ENCODE results near the gene KLK8. TPM values are rescaled to one million over a fixed set of nuclear protein-coding genes. Genes with fewer than 3 reads are reported as not detected.

The KLK8 gene
- total RNA-seq, 1 donor from 2014 or later, result 7.6 TPM

DNA sequence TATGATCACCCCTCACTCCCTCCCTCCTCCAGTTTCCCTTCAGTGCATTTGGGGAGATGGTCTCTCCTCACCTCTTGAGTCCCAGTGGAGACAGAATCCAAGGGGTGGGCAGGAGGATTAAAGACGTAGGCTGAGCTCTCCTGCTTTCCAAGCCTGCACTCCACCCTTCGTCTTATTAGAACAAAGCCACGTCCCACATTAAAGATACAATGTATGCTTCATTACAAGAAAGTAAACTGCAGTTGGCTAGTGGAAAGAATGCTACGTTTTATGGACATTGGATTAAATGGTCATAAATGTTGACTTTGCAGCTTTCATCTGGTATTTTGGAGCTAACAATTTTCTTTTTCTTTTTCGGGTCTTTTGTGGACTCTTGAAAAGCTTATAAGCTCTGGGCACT lies 26.5 kb upstream of the KLK8 start:
- Histone ChIP-seq H3K4me3 (ENCODE audit: low read depth, low read length) (no peak overlapping the region), H3K36me3 (ENCODE audit: control insufficient read depth, insufficient read depth, low read length) (no peaks in the 10 kb centered on the region), H3K27me3 (ENCODE audit: control insufficient read depth, insufficient read depth, low read length) (peaks cover 2% of the 10 kb centered on the region)
- TF ChIP-seq CTCF (IDR thresholded peaks at IDR 0.05; ENCODE audit: insufficient read depth, low read length, severe bottlenecking), result no peak
- peak; percentile 40 for FAIRE-seq
- DNase-seq (ENCODE audit: low read depth), result no peak

DNA sequence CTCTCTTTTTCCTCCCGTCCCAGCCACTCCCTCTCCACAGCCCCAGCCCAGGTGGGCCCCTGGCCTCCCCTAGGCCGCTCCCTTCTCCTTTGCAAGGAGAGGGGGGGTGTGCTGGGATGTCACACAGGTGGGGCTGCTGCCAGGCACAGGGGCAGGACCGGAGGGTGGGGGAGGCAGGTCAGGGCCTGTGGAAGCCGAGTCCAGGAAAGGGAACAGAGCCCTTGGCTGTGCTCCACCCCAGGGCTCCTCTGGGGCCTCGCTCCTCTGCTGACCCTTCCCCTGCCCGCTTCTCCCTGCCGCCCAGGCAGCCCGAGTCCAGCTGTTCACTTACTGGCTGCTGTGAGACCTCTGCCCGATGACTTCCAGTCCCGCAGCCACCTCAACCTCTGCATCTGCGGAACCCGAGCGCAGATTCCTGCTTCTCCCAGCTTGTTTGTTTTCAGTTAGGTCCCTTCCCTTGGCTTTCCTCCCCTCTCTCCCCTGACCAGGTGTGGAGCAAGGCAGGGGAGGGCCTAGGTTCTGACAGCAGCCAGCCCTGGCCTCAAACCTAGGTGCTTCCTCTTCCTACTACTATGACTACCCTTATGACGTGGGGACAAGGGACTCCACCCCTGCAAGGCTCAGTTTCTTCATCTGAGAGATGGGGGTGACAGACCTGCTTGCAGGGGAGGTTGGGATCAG lies 25.9 kb upstream of the KLK8 start:
- FAIRE-seq (no peak), DNase-seq (ENCODE audit: low read depth) (no peak)
- no peak for TF ChIP-seq CTCF (IDR thresholded peaks at IDR 0.05; ENCODE audit: insufficient read depth, low read length, severe bottlenecking)
- Histone ChIP-seq H3K36me3 (ENCODE audit: control insufficient read depth, insufficient read depth, low read length) (no peaks in the 10 kb centered on the region), H3K27me3 (ENCODE audit: control insufficient read depth, insufficient read depth, low read length) (peaks cover 2% of the 10 kb centered on the region), H3K4me3 (ENCODE audit: low read depth, low read length) (peak overlapping the region; percentile 25)

- no peaks in the 10 kb centered on the region for H3K36me3 ChIP-seq (ENCODE audit: control insufficient read depth, insufficient read depth, low read length)
- DNase-seq (ENCODE audit: low read depth), result no peak
- FAIRE-seq, result no peak
- TF ChIP-seq CTCF (IDR thresholded peaks at IDR 0.05; ENCODE audit: insufficient read depth, low read length, severe bottlenecking), result no peak
- peak within 1 kb of the TSS; percentile 27 for H3K4me3 ChIP-seq (ENCODE audit: low read depth, low read length)
- peaks cover 2% of the 10 kb centered on the region for H3K27me3 ChIP-seq (ENCODE audit: control insufficient read depth, insufficient read depth, low read length)
Measured at GRCh38 chr19:51026554-51026831, 25.1 kb upstream of the KLK8 start, which contains the start of gene KLK11. KLK11 (minus strand) TSS chr19:51026616; CDS start chr19:51025631, 985 bp downstream.

DNA sequence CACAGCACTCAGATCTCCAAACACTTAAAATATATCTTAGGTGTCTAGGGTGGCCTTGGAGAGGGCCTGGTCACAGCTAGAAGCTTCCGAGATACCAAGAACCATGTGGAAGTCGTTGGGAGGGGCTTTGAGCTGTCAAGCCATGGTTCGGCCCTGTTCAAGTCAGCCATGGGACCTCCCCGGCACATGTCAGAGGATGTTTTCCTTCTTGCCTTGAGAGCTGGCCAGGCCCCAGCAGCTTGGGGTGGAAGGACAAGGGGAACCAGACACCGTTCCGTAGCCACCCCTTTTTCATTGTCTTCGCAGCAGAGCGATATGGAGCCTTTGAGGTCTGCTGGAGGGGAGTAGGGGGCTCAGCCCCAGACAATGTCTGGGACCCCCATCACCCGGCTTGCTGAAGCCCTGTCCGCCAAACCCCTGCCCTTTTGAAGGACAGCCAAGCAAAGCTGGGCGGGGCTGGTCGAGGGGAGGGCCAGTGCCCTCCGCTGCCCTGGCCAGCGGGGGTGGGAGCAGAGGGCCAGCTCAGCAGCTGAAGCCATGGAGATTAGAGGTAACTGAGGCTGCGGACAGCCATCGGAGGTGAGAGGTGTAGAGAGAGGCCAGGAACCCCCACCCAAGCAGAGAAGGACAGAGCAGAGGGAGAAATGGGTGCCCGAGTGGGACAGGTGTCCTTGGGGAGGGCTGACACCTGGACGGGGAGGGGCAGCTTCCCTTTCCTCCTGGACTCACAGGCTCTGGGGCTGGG lies 24.6 kb upstream of the KLK8 start:
- FAIRE-seq (no peak), DNase-seq (ENCODE audit: low read depth) (no peak)
- no peaks in the 10 kb centered on the region for H3K36me3 ChIP-seq (ENCODE audit: control insufficient read depth, insufficient read depth, low read length)
- peak overlapping the region; percentile 27 for H3K4me3 ChIP-seq (ENCODE audit: low read depth, low read length)
- TF ChIP-seq CTCF (IDR thresholded peaks at IDR 0.05; ENCODE audit: insufficient read depth, low read length, severe bottlenecking), result no peak
- H3K27me3 ChIP-seq (ENCODE audit: control insufficient read depth, insufficient read depth, low read length), result peaks cover 2% of the 10 kb centered on the region

GRCh38 chr19:51025401-51025800 lies 24.0 kb upstream of the KLK8 start:
- FAIRE-seq (no peak), DNase-seq (ENCODE audit: low read depth) (no peak)
- Histone ChIP-seq H3K27me3 (ENCODE audit: control insufficient read depth, insufficient read depth, low read length) (peaks cover 2% of the 10 kb centered on the region), H3K4me3 (ENCODE audit: low read depth, low read length) (no peak overlapping the region), H3K36me3 (ENCODE audit: control insufficient read depth, insufficient read depth, low read length) (no peaks in the 10 kb centered on the region)
- TF ChIP-seq CTCF (IDR thresholded peaks at IDR 0.05; ENCODE audit: insufficient read depth, low read length, severe bottlenecking), result no peak
